AG04450 (cell line): Measurements from ENCODE around the gene NOC2L. TPM values are rescaled to one million over a fixed set of nuclear protein-coding genes. Genes with fewer than 3 reads are reported as not detected.

Source experiments
- CTCF ChIA-PET: fragments of 300-600, 350-600 bp; formaldehyde crosslinking; extraction: SDS; loops from one replicate; lab custom pipeline; 2022; ENCODE audit warnings: antibody characterized with exemption, inconsistent platforms; lab: Charles Lee
- POLR2A ChIA-PET: fragments of 350-600 bp; formaldehyde crosslinking; extraction: SDS; loops from one replicate; lab custom pipeline; 2021; ENCODE audit warnings: antibody characterized with exemption, inconsistent platforms; lab: Yijun Ruan, JAX
- DNase-seq: peaks from one replicate; pipeline ENCODE4 v3.0.0-alpha.2; 2011; ENCODE audit warnings: low read depth, low spot score
- H3K27ac ChIP-seq: one replicate; pipeline ENCODE4 v1.5.1; 2012; ENCODE audit warnings: low read depth, low read length, control low read depth
- H3K27me3 ChIP-seq: one replicate; pipeline ENCODE4 v1.6.0; 2012; ENCODE audit warnings: low read length; ENCODE audit not compliant: control insufficient read depth, insufficient read depth
- H3K4me3 ChIP-seq: 2 replicates; pipeline ENCODE4 v1.5.1; 2011; ENCODE audit warnings: mild to moderate bottlenecking, low read depth, low read length, control low read depth
- H3K9me3 ChIP-seq: 2 replicates; pipeline ENCODE4 v1.5.1; 2012; ENCODE audit warnings: low read length; ENCODE audit not compliant: control insufficient read depth, insufficient read depth
- polyA plus RNA-seq: library from polyadenylated mRNA; depleted of rRNA; stranded (reverse); fragments of >200 nt; gene quantifications from 2 replicates; pipeline ENCODE4 v1.2.3, GENCODE V29; 2011
- TF ChIP-seq, protein P1 (sequence below): IDR thresholded peaks from 2 replicates; pipeline ENCODE4 v1.5.1; 2011; ENCODE audit warnings: low read depth, low read length, control low read depth, inconsistent platforms

NOC2L gene
- polyA plus RNA-seq, 1 experiment, result 36.1 TPM

DNA sequence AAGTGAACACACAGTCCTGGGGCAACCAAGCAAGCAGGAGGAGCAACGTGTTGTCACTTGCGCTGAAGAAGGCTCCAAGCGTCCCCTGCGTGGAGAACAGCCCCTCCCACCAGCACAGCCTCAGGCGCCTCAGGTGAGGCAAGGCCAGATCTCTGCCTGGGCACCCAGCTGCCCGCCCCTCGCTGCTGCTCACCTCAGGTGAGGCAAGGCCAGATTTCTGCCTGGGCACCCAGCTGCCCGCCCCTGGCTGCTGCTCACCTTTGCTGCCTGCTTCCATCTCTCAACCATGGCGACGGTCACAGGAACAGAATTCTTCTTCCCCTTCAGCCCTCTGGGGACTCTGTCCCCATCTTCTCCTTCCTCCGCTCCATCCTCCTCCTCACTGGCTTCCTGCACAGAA, 2.4 kb downstream of the NOC2L start:
- no peak for DNase-seq
- H3K27me3 ChIP-seq, result no peaks in the 10 kb centered on the region
- no peak overlapping the region for H3K27ac ChIP-seq
- CTCF ChIA-PET, result no interaction called here
- POLR2A ChIA-PET, result no interaction called here
- H3K4me3 ChIP-seq, result no peak overlapping the region
- peaks cover 4% of the 10 kb centered on the region; the same call in 1 of the 2 replicates for H3K9me3 ChIP-seq
- TF ChIP-seq, protein P1, sequence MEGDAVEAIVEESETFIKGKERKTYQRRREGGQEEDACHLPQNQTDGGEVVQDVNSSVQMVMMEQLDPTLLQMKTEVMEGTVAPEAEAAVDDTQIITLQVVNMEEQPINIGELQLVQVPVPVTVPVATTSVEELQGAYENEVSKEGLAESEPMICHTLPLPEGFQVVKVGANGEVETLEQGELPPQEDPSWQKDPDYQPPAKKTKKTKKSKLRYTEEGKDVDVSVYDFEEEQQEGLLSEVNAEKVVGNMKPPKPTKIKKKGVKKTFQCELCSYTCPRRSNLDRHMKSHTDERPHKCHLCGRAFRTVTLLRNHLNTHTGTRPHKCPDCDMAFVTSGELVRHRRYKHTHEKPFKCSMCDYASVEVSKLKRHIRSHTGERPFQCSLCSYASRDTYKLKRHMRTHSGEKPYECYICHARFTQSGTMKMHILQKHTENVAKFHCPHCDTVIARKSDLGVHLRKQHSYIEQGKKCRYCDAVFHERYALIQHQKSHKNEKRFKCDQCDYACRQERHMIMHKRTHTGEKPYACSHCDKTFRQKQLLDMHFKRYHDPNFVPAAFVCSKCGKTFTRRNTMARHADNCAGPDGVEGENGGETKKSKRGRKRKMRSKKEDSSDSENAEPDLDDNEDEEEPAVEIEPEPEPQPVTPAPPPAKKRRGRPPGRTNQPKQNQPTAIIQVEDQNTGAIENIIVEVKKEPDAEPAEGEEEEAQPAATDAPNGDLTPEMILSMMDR, result no peak

DNA sequence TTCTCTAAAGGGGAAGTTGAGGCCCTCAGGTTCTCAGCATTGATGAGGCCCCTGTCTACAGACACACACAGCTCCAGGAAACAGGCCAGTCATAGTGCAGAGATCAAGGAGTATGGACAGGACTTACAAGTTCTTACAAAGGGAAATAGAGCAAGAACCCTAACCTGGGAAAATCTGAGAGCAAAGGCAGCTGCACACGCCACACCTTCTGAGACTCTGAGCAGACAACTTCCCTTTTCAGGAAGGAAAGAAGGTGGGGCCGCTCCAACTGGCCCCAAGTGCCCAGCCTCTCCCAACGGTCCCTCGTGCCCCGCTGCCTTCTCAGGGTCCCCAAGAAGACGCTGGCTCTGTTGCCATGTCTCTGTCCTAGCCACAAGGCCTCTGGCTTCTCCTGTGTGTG, 3.6 kb downstream of the NOC2L start:
- H3K9me3 ChIP-seq, result peaks cover 4% of the 10 kb centered on the region; the same call in 1 of the 2 replicates
- ChIA-PET POLR2A (no interaction called here), CTCF (no interaction called here)
- H3K4me3 ChIP-seq, result no peak overlapping the region
- no peaks in the 10 kb centered on the region for H3K27me3 ChIP-seq
- no peak for DNase-seq
- no peak overlapping the region for H3K27ac ChIP-seq
- TF ChIP-seq, protein P1, result no peak

GRCh38 chr1:954927-955326, 4.1 kb downstream of the NOC2L start:
- no peak overlapping the region for H3K27ac ChIP-seq
- H3K4me3 ChIP-seq, result no peak overlapping the region
- ChIA-PET CTCF (no interaction called here), POLR2A (no interaction called here)
- H3K27me3 ChIP-seq, result no peaks in the 10 kb centered on the region
- TF ChIP-seq, protein P1, result no peak
- H3K9me3 ChIP-seq, result peaks cover 4% of the 10 kb centered on the region; the same call in 1 of the 2 replicates
- no peak for DNase-seq

DNA sequence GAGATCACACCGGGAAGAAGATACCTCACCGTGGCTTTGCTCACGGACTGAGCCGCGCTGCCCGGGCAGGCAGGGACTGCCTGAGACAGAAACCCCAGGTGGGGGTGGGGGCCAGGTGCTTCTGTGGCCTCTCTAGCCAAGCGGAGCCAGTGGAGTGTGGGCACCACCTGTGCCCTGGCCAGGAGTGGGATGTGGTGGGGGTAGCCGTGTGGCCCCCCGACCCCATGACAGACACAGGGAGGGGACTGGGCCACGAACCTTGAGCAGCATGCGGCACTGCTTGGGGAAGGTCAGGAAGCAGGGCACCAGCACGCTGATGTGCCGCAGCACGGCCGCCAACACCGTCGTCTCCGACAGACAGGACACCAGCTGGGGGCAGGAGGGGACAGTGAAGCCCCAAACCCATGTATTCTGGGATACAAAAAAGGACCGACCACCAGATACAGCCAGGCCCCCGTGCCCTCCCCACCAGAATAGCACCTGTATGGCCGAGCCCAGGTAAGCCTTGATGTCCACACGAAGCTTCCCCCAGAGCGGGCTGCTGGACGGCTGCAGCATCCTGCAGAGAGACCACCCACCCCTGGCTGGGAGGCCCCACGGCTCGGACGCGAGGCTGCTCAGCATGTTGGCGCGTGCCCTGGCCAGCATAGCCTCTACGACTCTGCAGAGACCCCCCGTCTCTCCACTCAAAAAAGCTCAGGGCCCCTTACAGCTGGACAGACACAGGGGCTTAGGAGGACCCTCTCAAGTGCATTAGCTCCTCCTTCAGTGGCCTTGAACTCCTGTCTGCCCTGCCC, 5.3 kb downstream of the NOC2L start:
- Histone ChIP-seq H3K9me3 (peaks cover 2% of the 10 kb centered on the region; the same call in 1 of the 2 replicates), H3K27me3 (no peaks in the 10 kb centered on the region), H3K4me3 (no peak overlapping the region), H3K27ac (no peak overlapping the region)
- TF ChIP-seq, protein P1, result no peak
- no peak for DNase-seq
- ChIA-PET CTCF (no interaction called here), POLR2A (interaction anchor here (1.0 kb wide), 1 partner anchor 13 kb away, joined by 3 read pairs; no protein-coding TSS in a partner anchor)

- Histone ChIP-seq H3K27me3 (no peaks in the 10 kb centered on the region), H3K27ac (no peak overlapping the region), H3K9me3 (no peaks in the 10 kb centered on the region; the same call in 1 of the 2 replicates), H3K4me3 (no peak overlapping the region)
- CTCF ChIA-PET, result interaction anchor here (1.0 to 2.0 kb wide), 2 partner anchors 12 to 47 kb away, joined by 5 to 12 read pairs; no protein-coding TSS in a partner anchor
- no peak for DNase-seq
- TF ChIP-seq, protein P1, result no peak
- POLR2A ChIA-PET, result no interaction called here
These were observed 6.5 kb downstream of the NOC2L start for GRCh38 chr1:952603-953002.
